Fibroblast of skin of right biceps (primary cell): ENCODE measurements around the gene HDHD3.
"Not testable (repeated sequence)": the region's sequence is repeated elsewhere in the genome, so short reads cannot be mapped to it uniquely, and the experiment has no call there.

Experiments used
- DNase-seq: peaks from one replicate; pipeline ENCODE4 v3.0.0-alpha.2; 2013

Gene HDHD3

GRCh38 chr9:113388833-113389232 is 12.0 kb upstream of the HDHD3 start:
- DNase-seq = no peak

- DNase-seq = no peak
These were observed 10.9 kb upstream of the HDHD3 start for GRCh38 chr9:113387560-113388230.

- no peak for DNase-seq
These were observed 10.0 kb upstream of the HDHD3 start for GRCh38 chr9:113386571-113387393.

GRCh38 chr9:113381909-113382411 is 5.2 kb upstream of the HDHD3 start:
- no peak for DNase-seq

GRCh38 chr9:113381441-113381840 is 4.7 kb upstream of the HDHD3 start:
- not testable (repeated sequence) for DNase-seq

- DNase-seq = no peak
These were observed 4.1 kb upstream of the HDHD3 start for GRCh38 chr9:113380869-113381378.

GRCh38 chr9:113379829-113380210 is 3.0 kb upstream of the HDHD3 start:
- DNase-seq = not testable (repeated sequence)

GRCh38 chr9:113379094-113379828 is 2.5 kb upstream of the HDHD3 start:
- DNase-seq = not testable (repeated sequence)

- no peak for DNase-seq
These were observed 1.4 kb downstream of the HDHD3 start for GRCh38 chr9:113375057-113376023.

- no peak for DNase-seq
These were observed 3.0 kb downstream of the HDHD3 start for GRCh38 chr9:113373676-113374392.

- DNase-seq = no peak
These were observed 3.5 kb downstream of the HDHD3 start for GRCh38 chr9:113373256-113373655.

- no peak for DNase-seq
These were observed 4.7 kb downstream of the HDHD3 start for GRCh38 chr9:113372059-113372458.

GRCh38 chr9:113370806-113371325 is 5.9 kb downstream of the HDHD3 start:
- DNase-seq = no peak

- DNase-seq = no peak
These were observed 7.0 kb downstream of the HDHD3 start for GRCh38 chr9:113369855-113370140.

GRCh38 chr9:113368982-113369854 is 7.6 kb downstream of the HDHD3 start:
- DNase-seq = no peak

GRCh38 chr9:113368348-113368981 is 8.3 kb downstream of the HDHD3 start:
- DNase-seq = no peak

GRCh38 chr9:113365652-113366051 is 11.1 kb downstream of the HDHD3 start:
- not testable (repeated sequence) for DNase-seq

GRCh38 chr9:113364951-113365350 is 11.8 kb downstream of the HDHD3 start:
- no peak for DNase-seq

- DNase-seq = no peak
These were observed 13.4 kb downstream of the HDHD3 start for GRCh38 chr9:113363336-113363735.
